ENCODE results near the gene SHD.

SHD gene

DNA sequence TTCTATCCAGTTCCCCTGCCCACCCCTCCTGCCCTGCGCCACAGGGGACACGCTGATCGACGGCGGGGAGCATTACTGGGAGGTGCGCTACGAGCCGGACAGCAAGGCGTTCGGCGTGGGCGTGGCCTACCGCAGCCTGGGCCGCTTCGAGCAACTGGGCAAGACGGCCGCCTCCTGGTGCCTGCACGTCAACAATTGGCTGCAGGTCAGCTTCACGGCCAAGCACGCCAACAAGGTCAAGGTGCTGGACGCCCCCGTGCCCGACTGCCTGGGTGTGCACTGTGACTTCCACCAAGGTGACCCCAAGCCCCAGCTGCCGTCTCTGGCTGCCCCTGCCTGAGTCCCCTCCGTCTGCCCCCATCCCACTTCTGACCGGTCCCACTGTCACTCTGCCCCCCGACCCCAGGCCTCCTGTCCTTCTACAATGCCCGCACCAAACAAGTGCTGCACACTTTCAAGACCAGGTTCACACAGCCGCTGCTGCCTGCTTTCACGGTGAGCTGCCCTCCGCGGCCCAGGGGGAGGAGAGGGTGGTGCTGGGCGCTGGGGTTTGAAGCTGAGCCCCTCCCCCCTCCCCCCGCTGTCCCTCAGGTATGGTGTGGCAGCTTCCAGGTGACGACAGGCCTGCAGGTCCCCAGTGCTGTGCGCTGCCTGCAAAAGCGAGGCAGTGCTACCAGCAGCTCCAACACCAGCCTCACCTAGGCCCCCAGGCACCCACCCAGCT lies 44.0 kb downstream of the SHD start:
- Mint-ChIP-seq H3K27ac (no peak overlapping the region), H3K27me3 (ENCODE audit: low read depth, poor library complexity) (peaks cover 40% of the 10 kb centered on the region), H3K4me3 (no peak overlapping the region), H3K9me3 (peaks cover 31% of the 10 kb centered on the region), H3K36me3 (ENCODE audit: low read depth) (peaks cover 27% of the 10 kb centered on the region), H3K4me1 (peaks cover 19% of the 10 kb centered on the region)
- TF ChIP-seq, protein P1, sequence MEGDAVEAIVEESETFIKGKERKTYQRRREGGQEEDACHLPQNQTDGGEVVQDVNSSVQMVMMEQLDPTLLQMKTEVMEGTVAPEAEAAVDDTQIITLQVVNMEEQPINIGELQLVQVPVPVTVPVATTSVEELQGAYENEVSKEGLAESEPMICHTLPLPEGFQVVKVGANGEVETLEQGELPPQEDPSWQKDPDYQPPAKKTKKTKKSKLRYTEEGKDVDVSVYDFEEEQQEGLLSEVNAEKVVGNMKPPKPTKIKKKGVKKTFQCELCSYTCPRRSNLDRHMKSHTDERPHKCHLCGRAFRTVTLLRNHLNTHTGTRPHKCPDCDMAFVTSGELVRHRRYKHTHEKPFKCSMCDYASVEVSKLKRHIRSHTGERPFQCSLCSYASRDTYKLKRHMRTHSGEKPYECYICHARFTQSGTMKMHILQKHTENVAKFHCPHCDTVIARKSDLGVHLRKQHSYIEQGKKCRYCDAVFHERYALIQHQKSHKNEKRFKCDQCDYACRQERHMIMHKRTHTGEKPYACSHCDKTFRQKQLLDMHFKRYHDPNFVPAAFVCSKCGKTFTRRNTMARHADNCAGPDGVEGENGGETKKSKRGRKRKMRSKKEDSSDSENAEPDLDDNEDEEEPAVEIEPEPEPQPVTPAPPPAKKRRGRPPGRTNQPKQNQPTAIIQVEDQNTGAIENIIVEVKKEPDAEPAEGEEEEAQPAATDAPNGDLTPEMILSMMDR (IDR thresholded peaks at IDR 0.05) = no peak
- no peak for DNase-seq

DNA sequence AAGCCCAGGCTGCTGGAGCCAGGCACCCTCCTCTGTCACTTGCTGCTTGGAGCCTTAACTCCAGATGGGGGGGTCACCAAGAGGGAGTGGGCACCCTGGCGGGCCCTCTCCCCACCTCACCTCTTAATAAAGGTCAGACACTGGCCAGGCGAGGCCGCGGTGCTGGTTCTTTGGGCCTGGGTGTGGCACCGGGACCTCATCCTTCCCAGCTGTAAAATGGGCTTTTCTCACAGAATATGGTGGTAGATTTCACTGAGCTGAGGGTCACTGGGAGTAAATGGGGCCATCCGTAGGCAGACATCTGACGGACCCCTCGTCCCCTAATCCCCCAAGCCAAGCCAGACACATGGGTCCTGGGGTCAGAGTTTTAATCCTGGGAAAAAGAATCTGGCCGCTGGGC lies 44.6 kb downstream of the SHD start:
- no peak overlapping the region for H3K27ac Mint-ChIP-seq
- TF ChIP-seq, protein P1 (IDR thresholded peaks at IDR 0.05) = no peak
- H3K9me3 Mint-ChIP-seq = peaks cover 31% of the 10 kb centered on the region
- no peak for DNase-seq
- H3K27me3 Mint-ChIP-seq (ENCODE audit: low read depth, poor library complexity) = peaks cover 35% of the 10 kb centered on the region
- no peak overlapping the region for H3K4me3 Mint-ChIP-seq
- peaks cover 21% of the 10 kb centered on the region for H3K36me3 Mint-ChIP-seq (ENCODE audit: low read depth)
- peaks cover 19% of the 10 kb centered on the region for H3K4me1 Mint-ChIP-seq

DNA sequence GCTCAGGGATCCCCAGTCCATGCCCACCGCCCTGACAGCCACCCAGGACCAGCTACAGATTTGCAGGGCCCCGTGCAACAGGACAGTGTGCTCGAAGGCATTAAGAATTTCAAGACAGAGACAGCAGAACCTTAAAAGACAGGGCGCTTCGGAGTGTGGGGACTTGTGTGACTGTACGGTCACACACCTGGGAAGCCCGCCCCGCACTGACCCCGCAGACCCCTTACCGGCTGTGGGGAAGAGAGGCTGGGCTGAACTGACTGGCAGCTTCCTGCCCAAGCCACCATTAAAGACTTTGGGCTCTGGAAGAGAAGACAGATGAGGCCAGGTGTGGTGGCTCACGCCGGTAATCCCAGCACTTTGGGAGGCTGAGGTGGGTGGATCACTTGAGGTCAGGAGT lies 45.2 kb downstream of the SHD start:
- Mint-ChIP-seq H3K27me3 (ENCODE audit: low read depth, poor library complexity) (peaks cover 35% of the 10 kb centered on the region), H3K36me3 (ENCODE audit: low read depth) (peaks cover 16% of the 10 kb centered on the region), H3K4me1 (peaks cover 19% of the 10 kb centered on the region), H3K4me3 (no peak overlapping the region), H3K27ac (no peak overlapping the region), H3K9me3 (peaks cover 27% of the 10 kb centered on the region)
- TF ChIP-seq, protein P1 (IDR thresholded peaks at IDR 0.05) = no peak
- no peak for DNase-seq

DNA sequence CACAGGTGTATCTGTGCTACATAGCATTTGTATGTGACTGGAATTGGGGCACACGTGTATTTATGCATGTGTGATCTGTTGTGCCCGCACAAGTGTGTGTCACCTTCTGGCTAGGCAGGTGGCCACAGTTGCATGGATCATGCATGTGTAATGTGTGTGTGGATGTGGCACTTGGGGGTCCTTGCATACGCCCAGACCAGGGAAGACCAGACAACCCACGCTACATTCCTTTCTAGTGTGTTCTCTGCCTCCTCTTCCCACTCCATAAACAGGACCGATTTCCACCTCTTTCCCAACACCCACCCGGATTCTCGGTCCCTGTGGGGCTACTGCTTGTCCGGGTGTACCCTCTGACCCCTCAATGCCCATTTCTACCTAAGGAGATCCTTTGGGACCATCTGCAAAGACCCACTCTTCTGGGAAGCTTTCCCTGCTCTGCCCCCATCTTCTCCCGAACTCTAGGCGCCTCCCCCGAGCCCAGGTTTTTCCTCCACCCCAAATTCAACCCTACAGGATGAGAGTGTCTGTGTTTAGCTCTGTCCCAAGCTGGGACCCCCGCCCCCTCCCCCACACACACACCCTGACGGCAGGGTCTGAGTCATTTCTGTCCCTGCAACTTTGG lies 47.3 kb downstream of the SHD start:
- H3K4me1 Mint-ChIP-seq = peaks cover 19% of the 10 kb centered on the region
- no peak overlapping the region for H3K27ac Mint-ChIP-seq
- H3K36me3 Mint-ChIP-seq (ENCODE audit: low read depth) = peaks cover 4% of the 10 kb centered on the region
- TF ChIP-seq, protein P1 (IDR thresholded peaks at IDR 0.05) = no peak
- peak overlapping the region; percentile 69 for H3K4me3 Mint-ChIP-seq
- peaks cover 32% of the 10 kb centered on the region for H3K27me3 Mint-ChIP-seq (ENCODE audit: low read depth, poor library complexity)
- DNase-seq = no peak
- peaks cover 8% of the 10 kb centered on the region for H3K9me3 Mint-ChIP-seq

DNA sequence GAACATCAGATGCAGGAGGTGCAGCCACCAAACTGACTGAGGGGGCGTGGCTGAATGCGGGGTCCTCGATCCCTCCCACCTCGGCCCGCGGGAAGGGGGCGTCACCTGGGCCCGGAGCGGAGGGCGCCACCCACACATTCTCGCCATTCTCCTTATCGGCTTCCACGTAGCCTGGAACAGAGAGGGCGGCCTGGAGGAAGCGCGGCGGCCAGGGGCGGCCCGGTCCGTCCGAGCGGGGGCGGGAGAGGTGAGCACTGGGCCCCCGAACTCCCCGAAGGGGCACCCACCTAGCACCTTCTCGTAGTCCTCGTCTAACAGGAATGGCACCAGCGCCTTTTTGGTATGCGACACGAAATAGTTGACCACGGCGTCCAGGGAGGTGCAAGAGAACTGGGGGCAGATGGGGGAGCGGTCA lies 47.8 kb downstream of the SHD start:
- TF ChIP-seq, protein P1 (IDR thresholded peaks at IDR 0.05) = no peak
- Mint-ChIP-seq H3K9me3 (peaks cover 6% of the 10 kb centered on the region), H3K27ac (no peak overlapping the region), H3K4me1 (peaks cover 19% of the 10 kb centered on the region), H3K27me3 (ENCODE audit: low read depth, poor library complexity) (peaks cover 32% of the 10 kb centered on the region), H3K4me3 (peak overlapping the region; percentile 78), H3K36me3 (ENCODE audit: low read depth) (peaks cover 4% of the 10 kb centered on the region)
- peak; percentile 77 for DNase-seq
